SK-N-SH (cell line): ENCODE measurements around the gene NPY5R. TPM values are rescaled to one million over a fixed set of nuclear protein-coding genes. Genes with fewer than 3 reads are reported as not detected.

Experiments used
- CTCF ChIA-PET: fragments of 300-600, 350-600 bp; formaldehyde crosslinking; extraction: SDS; loops from one replicate; lab custom pipeline; 2021; lab: Yijun Ruan, JAX
- POLR2A ChIA-PET: fragments of 350-600 bp; sonication (Branson Sonifier 250); formaldehyde crosslinking; extraction: SDS; loops from one replicate; lab custom pipeline; 2020; ENCODE audit warnings: antibody characterized with exemption, inconsistent platforms; lab: Yijun Ruan, JAX
- DNase-seq: peaks from one replicate; pipeline ENCODE4 v3.0.0; 2012
- H2AFZ ChIP-seq: fragments of 200-600 bp; sonication (generic); 2 replicates; pipeline ENCODE4 v1.8.1; 2016; ENCODE audit warnings: antibody characterized with exemption, mild to moderate bottlenecking, low read depth
- H3F3A ChIP-seq: fragments of 200-600 bp; sonication (generic); replicated peaks from 2 replicates; pipeline ENCODE3; 2016; ENCODE audit warnings: antibody characterized with exemption, mild to moderate bottlenecking; ENCODE audit not compliant: insufficient read depth
- H3K27ac ChIP-seq, 2 experiments: fragments of 200-500 bp in 1 of 2; fragments of 200-600 bp in 1 of 2; sonication (Bioruptor generic) in 1 of 2; sonication (generic), shearing (Covaris generic) in 1 of 2; 2 replicates each; pipeline versions ENCODE4 v1.5.1 to v1.6.1; 2014 to 2016; ENCODE audit warnings: low read depth in 2 of 2, inconsistent platforms in 1 of 2, low read length in 1 of 2, mild to moderate bottlenecking in 1 of 2, mixed read lengths in 1 of 2
- H3K27me3 ChIP-seq: fragments of 200-600 bp; sonication (generic), shearing (Covaris generic); 2 replicates; pipeline ENCODE4 v1.6.1; 2016; ENCODE audit warnings: mixed run types; ENCODE audit not compliant: insufficient read depth
- H3K36me3 ChIP-seq, 2 experiments: fragments of 200-500 bp in 1 of 2; fragments of 200-600 bp in 1 of 2; sonication (Bioruptor generic) in 1 of 2; sonication (generic) in 1 of 2; replicated peaks in 1 of 2; 2 replicates each; pipeline versions ENCODE3 to v1.5.1; 2014 to 2016; ENCODE audit warnings: low read length in 1 of 2, mild to moderate bottlenecking in 1 of 2; ENCODE audit not compliant: insufficient read depth in 2 of 2, control insufficient read depth in 1 of 2
- H3K4me1 ChIP-seq, 2 experiments: fragments of 200-500 bp in 1 of 2; fragments of 200-600 bp in 1 of 2; sonication (Bioruptor generic) in 1 of 2; sonication (generic), shearing (Covaris generic) in 1 of 2; 2 replicates each; pipeline versions ENCODE4 v1.5.1 to v1.6.1; 2014 to 2016; ENCODE audit warnings: low read depth in 1 of 2, low read length in 1 of 2, mixed run types in 1 of 2; ENCODE audit not compliant: insufficient read depth in 2 of 2, control insufficient read depth in 1 of 2
- H3K4me2 ChIP-seq: fragments of 200-600 bp; sonication (generic), shearing (Covaris generic); 2 replicates; pipeline ENCODE4 v1.6.1; 2017; ENCODE audit warnings: mixed run types
- H3K4me3 ChIP-seq, 2 experiments: fragments of 200-500 bp in 1 of 2; fragments of 200-600 bp in 1 of 2; sonication (Bioruptor generic) in 1 of 2; sonication (generic), shearing (Covaris generic) in 1 of 2; 2 replicates each; pipeline versions ENCODE4 v1.5.1 to v1.8.1; 2014 to 2016; ENCODE audit warnings: low read depth in 2 of 2, inconsistent platforms in 1 of 2, low read length in 1 of 2, mild to moderate bottlenecking in 1 of 2, mixed read lengths in 1 of 2, moderate library complexity in 1 of 2
- H3K79me2 ChIP-seq: fragments of 200-600 bp; sonication (generic); 2 replicates; pipeline ENCODE4 v1.8.1; 2017; ENCODE audit warnings: mild to moderate bottlenecking; ENCODE audit not compliant: insufficient read depth
- H3K9ac ChIP-seq: fragments of 200-600 bp; sonication (generic); 2 replicates; pipeline ENCODE4 v1.6.1; 2017; ENCODE audit warnings: mixed run types
- H3K9me2 ChIP-seq: fragments of 200-600 bp; sonication (generic); 2 replicates; pipeline ENCODE4 v1.6.1; 2017; ENCODE audit warnings: mixed run types
- H3K9me3 ChIP-seq: fragments of 200-600 bp; sonication (generic); 2 replicates; pipeline ENCODE4 v1.6.1; 2017; ENCODE audit warnings: mixed run types, mild to moderate bottlenecking, moderate library complexity
- H4K20me1 ChIP-seq: fragments of 200-600 bp; sonication (generic); 2 replicates; pipeline ENCODE4 v1.6.1; 2017; ENCODE audit warnings: mild to moderate bottlenecking, mixed run types; ENCODE audit not compliant: insufficient read depth
- EZH2phosphoT487 ChIP-seq: fragments of 200-600 bp; sonication (generic); IDR thresholded peaks from 2 replicates; pipeline ENCODE4 v1.6.1; 2017; ENCODE audit warnings: low read depth, mixed run types, mild to moderate bottlenecking, antibody characterized with exemption, moderate library complexity, borderline replicate concordance
- MEF2A ChIP-seq: IDR thresholded peaks from 2 replicates; pipeline ENCODE4 v1.4.0; 2012; ENCODE audit warnings: low read depth, borderline replicate concordance
- NFIC ChIP-seq: IDR thresholded peaks from 2 replicates; pipeline ENCODE4 v1.4.0; 2012; ENCODE audit warnings: borderline replicate concordance
- NRF1 ChIP-seq: IDR thresholded peaks from 2 replicates; pipeline ENCODE4 v1.6.1; 2012; ENCODE audit warnings: low read depth, mild to moderate bottlenecking, low read length
- RXRA ChIP-seq: IDR thresholded peaks from 2 replicates; pipeline ENCODE4 v1.4.0; 2012; ENCODE audit warnings: low read depth, mild to moderate bottlenecking, borderline replicate concordance
- SMC3 ChIP-seq: IDR thresholded peaks from 2 replicates; pipeline ENCODE4 v1.6.1; 2012; ENCODE audit warnings: low read depth, low read length, improper control_type of control experiment
- TAF1 ChIP-seq: IDR thresholded peaks from 2 replicates; pipeline ENCODE4 v1.6.1; 2012; ENCODE audit warnings: low read depth, mild to moderate bottlenecking, low read length, moderate library complexity, borderline replicate concordance
- WGBS: methylation state at CpG from one replicate; pipeline ENCODE4 v1.1.6; 2017; ENCODE audit warnings: low lambda C conversion rate; 5-methylcytosine and 5-hydroxymethylcytosine counted together
- polyA plus RNA-seq, 3 experiments: library from polyadenylated mRNA; depleted of rRNA; stranded (reverse); fragments of >200 nt; gene quantifications; 2 replicates each; pipeline ENCODE4 v1.2.3, GENCODE V29; 2012
- TF ChIP-seq, protein P1 (sequence below): IDR thresholded peaks from 2 replicates; pipeline ENCODE4 v1.4.0; 2012; ENCODE audit warnings: low read depth, borderline replicate concordance
- TF ChIP-seq, protein P2 (sequence below): fragments of 150-350 bp; IDR thresholded peaks from 2 replicates; pipeline ENCODE4 v1.6.1; 2017; ENCODE audit warnings: antibody characterized with exemption, low read length, low read depth, borderline replicate concordance
- TF ChIP-seq, protein P3 (sequence below): IDR thresholded peaks from 2 replicates; pipeline ENCODE4 v1.4.0; 2012; ENCODE audit warnings: low read depth

The NPY5R gene
- polyA plus RNA-seq, 1 of the 3 experiments (the other 2 are of a cell fraction) = not detected

DNA sequence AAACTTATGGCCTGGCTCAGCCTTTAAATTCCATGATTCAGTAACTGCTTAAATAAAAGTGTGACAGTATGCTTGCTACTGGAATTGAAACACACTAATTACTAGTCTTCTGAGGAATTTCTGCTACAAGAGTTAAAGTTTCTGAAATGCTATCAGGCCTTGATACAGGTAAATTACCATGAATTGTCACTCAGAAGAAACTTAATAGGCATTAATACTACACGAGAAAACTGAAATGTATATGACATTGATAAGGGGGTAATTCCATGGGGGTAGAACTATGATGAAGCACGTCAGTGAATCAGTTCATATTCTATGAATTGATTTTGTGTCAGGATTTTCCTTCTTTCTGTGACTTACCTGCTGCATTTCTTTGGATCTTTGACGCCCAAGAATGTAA is 8.3 kb upstream of the NPY5R start:
- Histone ChIP-seq H3K4me2 (no peak overlapping the region), H4K20me1 (no peaks in the 10 kb centered on the region), H3K79me2 (no peaks in the 10 kb centered on the region), H3K27ac (no peak overlapping the region), H3K9me2 (no peaks in the 10 kb centered on the region), H3K36me3 (no peaks in the 10 kb centered on the region), H3K27me3 (peaks cover 22% of the 10 kb centered on the region; the same call in 1 of the 2 replicates), H3K4me3 (no peak overlapping the region), H3K4me1 (peaks cover 4 to 9% of the 10 kb centered on the region in 2 experiments; a peak in 2 of 4 replicates), H3K9me3 (no peaks in the 10 kb centered on the region), H2AFZ (no peak overlapping the region), H3F3A (peaks cover 7% of the 10 kb centered on the region), H3K9ac (no peak overlapping the region)
- DNase-seq = no peak
- ChIA-PET POLR2A (no interaction called here), CTCF (interaction anchor here (1.3 kb wide), 1 partner anchor 11 kb away, joined by 3 read pairs; no protein-coding TSS in a partner anchor)
- TF ChIP-seq RXRA (no peak), TAF1 (no peak), NRF1 (no peak), SMC3 (no peak), MEF2A (no peak)
- TF ChIP-seq, protein P1, sequence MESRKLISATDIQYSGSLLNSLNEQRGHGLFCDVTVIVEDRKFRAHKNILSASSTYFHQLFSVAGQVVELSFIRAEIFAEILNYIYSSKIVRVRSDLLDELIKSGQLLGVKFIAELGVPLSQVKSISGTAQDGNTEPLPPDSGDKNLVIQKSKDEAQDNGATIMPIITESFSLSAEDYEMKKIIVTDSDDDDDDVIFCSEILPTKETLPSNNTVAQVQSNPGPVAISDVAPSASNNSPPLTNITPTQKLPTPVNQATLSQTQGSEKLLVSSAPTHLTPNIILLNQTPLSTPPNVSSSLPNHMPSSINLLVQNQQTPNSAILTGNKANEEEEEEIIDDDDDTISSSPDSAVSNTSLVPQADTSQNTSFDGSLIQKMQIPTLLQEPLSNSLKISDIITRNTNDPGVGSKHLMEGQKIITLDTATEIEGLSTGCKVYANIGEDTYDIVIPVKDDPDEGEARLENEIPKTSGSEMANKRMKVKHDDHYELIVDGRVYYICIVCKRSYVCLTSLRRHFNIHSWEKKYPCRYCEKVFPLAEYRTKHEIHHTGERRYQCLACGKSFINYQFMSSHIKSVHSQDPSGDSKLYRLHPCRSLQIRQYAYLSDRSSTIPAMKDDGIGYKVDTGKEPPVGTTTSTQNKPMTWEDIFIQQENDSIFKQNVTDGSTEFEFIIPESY = no peak
- TF ChIP-seq, protein P2, sequence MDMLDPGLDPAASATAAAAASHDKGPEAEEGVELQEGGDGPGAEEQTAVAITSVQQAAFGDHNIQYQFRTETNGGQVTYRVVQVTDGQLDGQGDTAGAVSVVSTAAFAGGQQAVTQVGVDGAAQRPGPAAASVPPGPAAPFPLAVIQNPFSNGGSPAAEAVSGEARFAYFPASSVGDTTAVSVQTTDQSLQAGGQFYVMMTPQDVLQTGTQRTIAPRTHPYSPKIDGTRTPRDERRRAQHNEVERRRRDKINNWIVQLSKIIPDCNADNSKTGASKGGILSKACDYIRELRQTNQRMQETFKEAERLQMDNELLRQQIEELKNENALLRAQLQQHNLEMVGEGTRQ = no peak
- TF ChIP-seq, protein P3, sequence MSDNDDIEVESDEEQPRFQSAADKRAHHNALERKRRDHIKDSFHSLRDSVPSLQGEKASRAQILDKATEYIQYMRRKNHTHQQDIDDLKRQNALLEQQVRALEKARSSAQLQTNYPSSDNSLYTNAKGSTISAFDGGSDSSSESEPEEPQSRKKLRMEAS = no peak
- WGBS = 2% methylated on average over 3 of the region's 3 CpGs

DNA sequence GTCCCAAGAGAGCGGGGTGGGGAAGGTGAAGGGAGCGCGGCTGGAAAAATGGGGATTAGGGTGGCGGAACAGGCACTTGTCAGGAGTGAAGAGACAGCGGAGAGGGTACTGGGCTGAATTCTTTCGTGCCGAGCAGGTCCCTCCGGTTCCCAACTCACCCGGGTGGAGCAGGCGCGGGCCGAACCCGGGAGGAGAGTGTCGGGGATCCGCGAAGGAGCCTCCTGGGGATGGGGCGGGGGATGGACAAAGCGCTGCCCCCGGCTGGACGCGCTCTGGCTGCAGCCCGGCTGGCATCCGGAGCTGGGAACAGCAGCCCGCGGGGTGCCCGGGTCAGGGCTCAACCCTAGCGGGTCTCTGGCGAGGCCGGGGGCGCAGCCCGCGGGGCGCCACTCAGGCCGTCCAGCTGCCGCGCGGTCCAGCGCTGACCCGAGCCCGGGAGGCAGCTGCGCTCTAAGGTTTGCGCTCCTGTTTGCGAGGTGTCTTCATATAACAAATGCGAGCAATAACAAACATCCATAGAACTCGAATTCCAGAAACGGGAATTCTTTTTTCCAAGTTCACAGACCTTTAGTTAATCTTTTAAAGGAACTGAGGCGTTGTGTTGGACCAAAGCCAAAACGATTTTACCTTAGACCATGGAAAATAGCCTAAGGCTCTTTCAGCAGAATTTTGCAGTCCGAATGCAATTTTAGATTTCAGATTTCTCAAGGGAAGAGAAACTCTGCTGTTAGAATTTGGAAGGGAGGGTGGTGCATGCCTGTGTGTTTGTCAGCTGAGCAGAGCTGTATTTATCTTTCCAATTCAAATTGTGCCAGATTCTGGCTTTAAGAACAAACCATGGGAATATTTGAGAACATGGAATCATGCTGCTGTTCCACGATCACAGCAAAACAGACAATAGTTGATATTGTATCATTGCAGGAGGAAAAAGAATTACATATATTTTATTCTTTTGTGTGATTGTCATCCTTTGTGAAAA is 744 bp downstream of the NPY5R start:
- no peaks in the 10 kb centered on the region for H3K79me2 ChIP-seq
- H3K36me3 ChIP-seq = no peaks in the 10 kb centered on the region
- H2AFZ ChIP-seq = no peak overlapping the region
- DNase-seq = peak; percentile 47
- no peaks in the 10 kb centered on the region for H4K20me1 ChIP-seq
- POLR2A ChIA-PET = no interaction called here
- H3K4me3 ChIP-seq = no peak overlapping the region
- CTCF ChIA-PET = interaction anchor here (0.9 kb wide), 1 partner anchor 12 kb away, joined by 4 read pairs; no protein-coding TSS in a partner anchor
- H3F3A ChIP-seq = no peaks in the 10 kb centered on the region
- WGBS = 2% methylated on average over 24 of the region's 50 CpGs
- no peak overlapping the region for H3K27ac ChIP-seq
- no peak overlapping the region for H3K9ac ChIP-seq
- H3K9me3 ChIP-seq = no peaks in the 10 kb centered on the region
- no peaks in the 10 kb centered on the region for H3K4me1 ChIP-seq
- H3K4me2 ChIP-seq = peak overlapping the region; percentile 28; the same call in 1 of the 2 replicates
- H3K27me3 ChIP-seq = peaks cover 25% of the 10 kb centered on the region
- no peak for TF ChIP-seq NFIC
- TF ChIP-seq EZH2phosphoT487 = peak; percentile 42; the same call in 1 of the 2 replicates
- H3K9me2 ChIP-seq = no peaks in the 10 kb centered on the region
